HEK293T (cell line): ENCODE data around the gene KNL1.

Experiments used
- FOXA1 ChIP-seq: fragments of 450-650 bp; IDR thresholded peaks from 2 replicates; pipeline ENCODE4 v1.6.1; 2016; ENCODE audit warnings: mild to moderate bottlenecking
- TF ChIP-seq, protein P1 (sequence below): fragments of 450-650 bp; IDR thresholded peaks from 2 replicates; pipeline ENCODE4 v1.6.1; 2016

- TF ChIP-seq, protein P1, sequence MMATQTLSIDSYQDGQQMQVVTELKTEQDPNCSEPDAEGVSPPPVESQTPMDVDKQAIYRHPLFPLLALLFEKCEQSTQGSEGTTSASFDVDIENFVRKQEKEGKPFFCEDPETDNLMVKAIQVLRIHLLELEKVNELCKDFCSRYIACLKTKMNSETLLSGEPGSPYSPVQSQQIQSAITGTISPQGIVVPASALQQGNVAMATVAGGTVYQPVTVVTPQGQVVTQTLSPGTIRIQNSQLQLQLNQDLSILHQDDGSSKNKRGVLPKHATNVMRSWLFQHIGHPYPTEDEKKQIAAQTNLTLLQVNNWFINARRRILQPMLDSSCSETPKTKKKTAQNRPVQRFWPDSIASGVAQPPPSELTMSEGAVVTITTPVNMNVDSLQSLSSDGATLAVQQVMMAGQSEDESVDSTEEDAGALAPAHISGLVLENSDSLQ, result no peak
- no peak for TF ChIP-seq FOXA1
These were observed 90.3 kb downstream of the KNL1 start for GRCh38 chr15:40684381-40684780.
